Colonic mucosa (tissue), 4 donors: Measurements from ENCODE around the gene MGAM2. TPM values are rescaled to one million over a fixed set of nuclear protein-coding genes. Genes with fewer than 3 reads are reported as not detected.

Experiments
- DNase-seq: peaks from one replicate; pipeline ENCODE4 v3.0.0-alpha.2; 2020
- H3K27ac ChIP-seq: fragments of 200-600 bp; one replicate; pipeline ENCODE4 v1.8.0; 2021
- H3K27me3 ChIP-seq: fragments of 200-600 bp; one replicate; pipeline ENCODE4 v1.8.0; 2021
- H3K36me3 ChIP-seq: fragments of 200-600 bp; one replicate; pipeline ENCODE4 v1.8.0; 2021
- H3K4me1 ChIP-seq: fragments of 200-600 bp; one replicate; pipeline ENCODE4 v1.8.0; 2021; ENCODE audit warnings: mild to moderate bottlenecking
- H3K4me3 ChIP-seq: fragments of 200-600 bp; one replicate; pipeline ENCODE4 v1.8.0; 2021
- H3K9ac ChIP-seq, 2 donors: one replicate each; pipeline ENCODE4 v1.7.0; 2013; ENCODE audit warnings: control low read depth in 2 of 2, low read depth in 2 of 2, low read length in 2 of 2
- H3K9me3 ChIP-seq: fragments of 200-600 bp; one replicate; pipeline ENCODE4 v1.8.0; 2021
- CTCF ChIP-seq: fragments of 200-600 bp; IDR thresholded peaks from one replicate; pipeline ENCODE4 v1.8.0; 2022; ENCODE audit warnings: antibody characterized with exemption, mild to moderate bottlenecking
- intact Hi-C: fragments of 100-400 bp; cut with DNase I; formaldehyde crosslinking; loops from one replicate; pipeline ENCODE4 v1.14.1; 2022
- total RNA-seq, 2 donors: library from RNA; stranded (reverse); fragmentation: NEBNext Ultra II Directional in 1 of 2; extraction: Animal tissue kit (Norgen Biotek cat#: 25700) in 1 of 2; gene quantifications; one replicate each; pipeline ENCODE4 v1.2.1, GENCODE V29; 2021
- donor health status: healthy.
- donor health status: DM: no; HTN: no; CAD: no.
- donor health status: DM: no; HTN: no; CAD: no.

MGAM2 gene
- total RNA-seq, 2 donors from 2014 or later = 7.5 to 26.4 TPM

GRCh38 chr7:142142702-142143101 is 31.2 kb downstream of the MGAM2 start:
- DNase-seq = no peak
- H3K4me1 ChIP-seq = no peaks in the 10 kb centered on the region
- H3K9ac ChIP-seq = no peak overlapping the region
- H3K4me3 ChIP-seq = no peak overlapping the region
- no peaks in the 10 kb centered on the region for H3K36me3 ChIP-seq
- no peaks in the 10 kb centered on the region for H3K27me3 ChIP-seq
- no peak overlapping the region for H3K27ac ChIP-seq
- H3K9me3 ChIP-seq = no peaks in the 10 kb centered on the region
- TF ChIP-seq CTCF = no peak
- intact Hi-C loops = no loop called here

- Histone ChIP-seq H3K27ac (no peak overlapping the region), H3K9me3 (no peaks in the 10 kb centered on the region), H3K36me3 (no peaks in the 10 kb centered on the region), H3K27me3 (no peaks in the 10 kb centered on the region), H3K4me3 (no peak overlapping the region), H3K9ac (no peak overlapping the region), H3K4me1 (no peaks in the 10 kb centered on the region)
- DNase-seq = no peak
- no peak for TF ChIP-seq CTCF
- intact Hi-C loops = loop anchor here (5.0 kb wide), 1 partner anchor 34 kb away; the partner anchor contains the start of gene MGAM2
Measured at GRCh38 chr7:142146124-142146523, 34.6 kb downstream of the MGAM2 start.

GRCh38 chr7:142150356-142150755 is 38.8 kb downstream of the MGAM2 start:
- H3K9me3 ChIP-seq = no peaks in the 10 kb centered on the region
- H3K4me3 ChIP-seq = no peak overlapping the region
- intact Hi-C loops = no loop called here
- no peak overlapping the region for H3K27ac ChIP-seq
- H3K9ac ChIP-seq = no peak overlapping the region
- H3K4me1 ChIP-seq = peaks cover 3% of the 10 kb centered on the region
- no peak for DNase-seq
- no peaks in the 10 kb centered on the region for H3K27me3 ChIP-seq
- no peaks in the 10 kb centered on the region for H3K36me3 ChIP-seq
- no peak for TF ChIP-seq CTCF

- Histone ChIP-seq H3K27ac (no peak overlapping the region), H3K4me1 (peaks cover 3% of the 10 kb centered on the region), H3K4me3 (no peak overlapping the region), H3K9me3 (no peaks in the 10 kb centered on the region), H3K36me3 (no peaks in the 10 kb centered on the region), H3K9ac (no peak overlapping the region), H3K27me3 (no peaks in the 10 kb centered on the region)
- TF ChIP-seq CTCF = no peak
- intact Hi-C loops = no loop called here
- DNase-seq = no peak
Measured at GRCh38 chr7:142150869-142151268, 39.4 kb downstream of the MGAM2 start.

GRCh38 chr7:142152076-142152475 is 40.6 kb downstream of the MGAM2 start:
- Histone ChIP-seq H3K36me3 (no peaks in the 10 kb centered on the region), H3K27ac (peak overlapping the region; percentile 3), H3K9me3 (no peaks in the 10 kb centered on the region), H3K4me3 (no peak overlapping the region), H3K9ac (no peak overlapping the region), H3K4me1 (peaks cover 3% of the 10 kb centered on the region), H3K27me3 (no peaks in the 10 kb centered on the region)
- TF ChIP-seq CTCF = no peak
- intact Hi-C loops = no loop called here
- DNase-seq = no peak

- no peak overlapping the region for H3K27ac ChIP-seq
- TF ChIP-seq CTCF = no peak
- no peak for DNase-seq
Measured at GRCh38 chr7:142153400-142153799, 41.9 kb downstream of the MGAM2 start.

More at GRCh38 chr7:142153400-142153799, 41.9 kb downstream of the MGAM2 start:
- no peak overlapping the region for H3K4me3 ChIP-seq
- H3K9ac ChIP-seq = no peak overlapping the region
- H3K9me3 ChIP-seq = no peaks in the 10 kb centered on the region
- H3K4me1 ChIP-seq = peaks cover 3% of the 10 kb centered on the region
- H3K36me3 ChIP-seq = no peaks in the 10 kb centered on the region
- intact Hi-C loops = no loop called here
- H3K27me3 ChIP-seq = no peaks in the 10 kb centered on the region
